Smooth muscle cell (in vitro differentiated cells): ENCODE data around the gene SOX6. TPM values are rescaled to one million over a fixed set of nuclear protein-coding genes. Genes with fewer than 3 reads are reported as not detected.
"Not testable (repeated sequence)": the region's sequence is repeated elsewhere in the genome, so short reads cannot be mapped to it uniquely, and the experiment has no call there.

ENCODE experiments used
- DNase-seq: peaks from one replicate; lab custom pipeline; 2025; ENCODE audit not compliant: unreplicated experiment; lab: John Stamatoyannopoulos, UW
- H2AFZ ChIP-seq: fragments of 200-600 bp; sonication (generic); 2 replicates; pipeline ENCODE4 v1.6.0; 2016; ENCODE audit warnings: antibody characterized with exemption, low read depth, mild to moderate bottlenecking
- H3F3A ChIP-seq: fragments of 200-600 bp; sonication (generic); 2 replicates; pipeline ENCODE4 v1.6.0; 2017; ENCODE audit warnings: antibody characterized with exemption, low read depth
- H3K27ac ChIP-seq: fragments of 200-600 bp; sonication (generic); 2 replicates; pipeline ENCODE4 v1.5.1; 2016; ENCODE audit warnings: low read depth, mild to moderate bottlenecking
- H3K27me3 ChIP-seq: fragments of 200-600 bp; sonication (generic); 2 replicates; pipeline ENCODE4 v1.6.1; 2016; ENCODE audit warnings: low read depth, mild to moderate bottlenecking
- H3K36me3 ChIP-seq: fragments of 200-600 bp; sonication (generic); 2 replicates; pipeline ENCODE4 v1.5.1; 2016; ENCODE audit warnings: low read depth
- H3K4me1 ChIP-seq: fragments of 200-600 bp; sonication (generic); 2 replicates; pipeline ENCODE4 v1.5.1; 2016; ENCODE audit warnings: low read depth
- H3K4me2 ChIP-seq: fragments of 200-600 bp; sonication (generic); 2 replicates; pipeline ENCODE4 v1.6.0; 2016; ENCODE audit warnings: mild to moderate bottlenecking
- H3K4me3 ChIP-seq: fragments of 200-600 bp; sonication (generic); 2 replicates; pipeline ENCODE4 v1.5.1; 2016; ENCODE audit warnings: mild to moderate bottlenecking
- H3K79me2 ChIP-seq: fragments of 200-600 bp; sonication (generic); 2 replicates; pipeline ENCODE4 v1.6.0; 2016; ENCODE audit warnings: low read depth, mild to moderate bottlenecking
- H3K9ac ChIP-seq: fragments of 200-600 bp; sonication (generic); 2 replicates; pipeline ENCODE4 v1.6.0; 2016; ENCODE audit warnings: low read depth
- H3K9me3 ChIP-seq: fragments of 200-600 bp; sonication (generic); replicated peaks from 2 replicates; pipeline ENCODE4 v1.5.1; 2016; ENCODE audit warnings: low read depth
- H4K20me1 ChIP-seq: fragments of 200-600 bp; sonication (generic); 2 replicates; pipeline ENCODE4 v1.6.0; 2016; ENCODE audit warnings: low read depth
- WGBS: methylation state at CpG from one replicate; pipeline ENCODE4 v1.1.7; 2016; ENCODE audit warnings: low lambda C conversion rate; 5-methylcytosine and 5-hydroxymethylcytosine counted together
- polyA plus RNA-seq: library from polyadenylated mRNA; unstranded; fragments of >200 nt; fragmentation: Nextera tagmentation; extraction: Ambion mirVana; gene quantifications from 2 replicates; pipeline ENCODE4 v1.2.1, GENCODE V29; 2016
- total RNA-seq: library from RNA; depleted of rRNA; stranded (reverse); fragments of >200 nt; gene quantifications from 2 replicates; pipeline ENCODE4 v1.2.3, GENCODE V29; 2014
- TF ChIP-seq, protein P1 (sequence below): fragments of 200-600 bp; sonication (generic); IDR thresholded peaks from 2 replicates; pipeline ENCODE4 v1.5.1; 2017; ENCODE audit warnings: borderline replicate concordance, mild to moderate bottlenecking, antibody characterized with exemption; ENCODE audit not compliant: insufficient read depth, poor library complexity, severe bottlenecking

Gene SOX6
- total and polyA plus RNA-seq, 2 experiments from 2014 or later, result 11.2 to 27.6 TPM

DNA sequence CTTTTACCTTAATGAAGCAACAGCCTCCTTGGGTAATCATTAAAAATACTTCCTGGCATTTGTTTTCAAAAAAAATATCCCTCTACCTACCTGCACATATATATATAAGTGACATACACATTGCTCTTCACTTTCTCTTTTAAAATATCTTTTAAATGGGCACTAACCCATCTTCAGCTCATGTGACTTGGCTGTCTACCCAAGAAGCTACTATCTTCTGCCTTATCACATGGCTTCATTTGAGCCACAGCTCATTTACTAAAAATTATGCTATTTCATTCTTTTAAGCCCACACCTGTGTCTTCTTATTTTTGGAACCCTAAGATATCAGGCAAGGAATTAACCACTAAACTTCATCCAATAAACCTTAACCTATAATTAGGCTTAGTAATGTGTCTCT lies 37.0 kb upstream of the SOX6 start:
- Histone ChIP-seq H3F3A (no peaks in the 10 kb centered on the region), H3K9ac (no peak overlapping the region), H3K79me2 (peaks cover 4% of the 10 kb centered on the region), H3K4me1 (no peaks in the 10 kb centered on the region), H3K27me3 (no peaks in the 10 kb centered on the region), H3K36me3 (no peaks in the 10 kb centered on the region), H3K9me3 (no peaks in the 10 kb centered on the region), H2AFZ (no peak overlapping the region), H3K27ac (no peak overlapping the region), H3K4me2 (no peak overlapping the region), H3K4me3 (no peak overlapping the region), H4K20me1 (peaks cover 11% of the 10 kb centered on the region)
- no peak for DNase-seq
- TF ChIP-seq, protein P1, sequence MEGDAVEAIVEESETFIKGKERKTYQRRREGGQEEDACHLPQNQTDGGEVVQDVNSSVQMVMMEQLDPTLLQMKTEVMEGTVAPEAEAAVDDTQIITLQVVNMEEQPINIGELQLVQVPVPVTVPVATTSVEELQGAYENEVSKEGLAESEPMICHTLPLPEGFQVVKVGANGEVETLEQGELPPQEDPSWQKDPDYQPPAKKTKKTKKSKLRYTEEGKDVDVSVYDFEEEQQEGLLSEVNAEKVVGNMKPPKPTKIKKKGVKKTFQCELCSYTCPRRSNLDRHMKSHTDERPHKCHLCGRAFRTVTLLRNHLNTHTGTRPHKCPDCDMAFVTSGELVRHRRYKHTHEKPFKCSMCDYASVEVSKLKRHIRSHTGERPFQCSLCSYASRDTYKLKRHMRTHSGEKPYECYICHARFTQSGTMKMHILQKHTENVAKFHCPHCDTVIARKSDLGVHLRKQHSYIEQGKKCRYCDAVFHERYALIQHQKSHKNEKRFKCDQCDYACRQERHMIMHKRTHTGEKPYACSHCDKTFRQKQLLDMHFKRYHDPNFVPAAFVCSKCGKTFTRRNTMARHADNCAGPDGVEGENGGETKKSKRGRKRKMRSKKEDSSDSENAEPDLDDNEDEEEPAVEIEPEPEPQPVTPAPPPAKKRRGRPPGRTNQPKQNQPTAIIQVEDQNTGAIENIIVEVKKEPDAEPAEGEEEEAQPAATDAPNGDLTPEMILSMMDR, result no peak

DNA sequence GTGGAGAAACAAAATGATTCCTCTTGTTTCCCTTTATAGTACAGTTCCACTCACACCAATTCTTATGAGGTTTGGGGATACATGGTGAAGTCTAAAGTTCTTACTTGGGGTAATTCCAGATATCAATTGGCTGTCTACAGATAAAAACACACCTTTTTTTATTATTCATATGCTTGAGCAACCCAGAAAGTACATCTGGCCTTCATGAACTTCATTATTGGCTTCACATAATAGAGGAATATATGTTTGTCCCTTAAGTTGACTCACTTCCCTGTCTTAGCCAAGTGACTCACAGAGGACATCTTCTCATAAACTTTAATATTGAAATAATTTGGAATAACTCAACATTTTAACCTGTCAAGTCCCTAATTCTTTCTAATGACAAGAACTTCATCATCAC lies 36.3 kb upstream of the SOX6 start:
- Histone ChIP-seq H2AFZ (no peak overlapping the region), H3K27me3 (no peaks in the 10 kb centered on the region), H3K9me3 (no peaks in the 10 kb centered on the region), H3K9ac (no peak overlapping the region), H3K27ac (no peak overlapping the region), H3K4me2 (no peak overlapping the region), H3K4me3 (no peak overlapping the region), H4K20me1 (peaks cover 6% of the 10 kb centered on the region), H3K36me3 (no peaks in the 10 kb centered on the region), H3K79me2 (peaks cover 4% of the 10 kb centered on the region), H3F3A (no peaks in the 10 kb centered on the region), H3K4me1 (no peaks in the 10 kb centered on the region)
- no peak for DNase-seq
- TF ChIP-seq, protein P1, result no peak

DNA sequence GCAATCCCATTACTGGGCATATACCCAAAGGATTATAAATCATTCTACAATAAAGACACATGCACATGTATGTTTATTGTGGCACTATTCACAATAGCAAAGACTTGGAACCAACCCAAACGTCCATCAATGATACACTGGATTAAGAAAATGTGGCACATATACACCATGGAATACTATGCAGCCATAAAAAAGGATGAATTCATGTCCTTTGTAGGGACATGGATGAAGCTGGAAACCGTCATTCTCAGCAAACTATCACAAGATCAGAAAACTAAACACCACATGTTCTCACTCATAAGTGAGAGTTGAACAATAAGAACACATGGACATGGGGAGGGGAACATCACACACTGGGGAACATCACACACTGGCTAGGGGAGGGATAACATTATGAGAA lies 34.5 kb upstream of the SOX6 start:
- WGBS, result 76% methylated on average over 2 of the region's 2 CpGs
- not testable (repeated sequence) for H3K79me2 ChIP-seq

DNA sequence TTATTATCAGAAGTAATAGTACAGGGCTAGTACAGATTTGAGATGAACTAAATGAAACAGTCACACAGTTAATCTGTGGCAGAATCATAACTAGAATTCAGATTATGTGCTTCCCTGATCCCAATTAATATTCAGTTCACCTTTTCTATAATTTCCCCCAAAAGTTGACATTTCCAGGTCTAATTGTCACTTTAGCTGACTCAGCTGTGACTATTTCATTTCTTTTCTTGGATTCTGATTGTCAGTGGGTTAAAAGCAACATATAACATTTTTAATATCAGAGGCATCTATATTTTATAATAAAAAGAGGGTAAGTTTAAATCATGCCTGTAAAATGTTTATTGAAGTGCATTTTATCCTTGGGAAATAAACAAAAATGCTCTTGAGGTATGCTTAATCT lies 28.8 kb upstream of the SOX6 start:
- H3F3A ChIP-seq, result no peaks in the 10 kb centered on the region
- no peak for DNase-seq
- no peaks in the 10 kb centered on the region for H3K4me1 ChIP-seq
- H4K20me1 ChIP-seq, result no peaks in the 10 kb centered on the region
- no peaks in the 10 kb centered on the region for H3K79me2 ChIP-seq
- H3K9ac ChIP-seq, result no peak overlapping the region
- H3K4me2 ChIP-seq, result no peak overlapping the region
- no peaks in the 10 kb centered on the region for H3K9me3 ChIP-seq
- H3K27me3 ChIP-seq, result no peaks in the 10 kb centered on the region
- H3K4me3 ChIP-seq, result no peak overlapping the region
- no peak overlapping the region for H2AFZ ChIP-seq
- no peaks in the 10 kb centered on the region for H3K36me3 ChIP-seq
- H3K27ac ChIP-seq, result no peak overlapping the region
- TF ChIP-seq, protein P1, result no peak

More for the DNA sequence above, 34.5 kb upstream of the SOX6 start:
- not testable (repeated sequence) for H3K27me3 ChIP-seq, H3K4me3 ChIP-seq, H3K4me2 ChIP-seq, H3K9me3 ChIP-seq, H3F3A ChIP-seq, H2AFZ ChIP-seq, H3K36me3 ChIP-seq, H3K4me1 ChIP-seq, H3K9ac ChIP-seq, H4K20me1 ChIP-seq, DNase-seq, H3K27ac ChIP-seq
